NCI-H2029 treated with DMSO at 0.1 percent for 48 hours (cell line): ENCODE data around the gene TMEM151B.

Source experiments
- DNase-seq: peaks from one replicate; lab custom pipeline; 2025; lab: John Stamatoyannopoulos, UW

Gene TMEM151B

DNA sequence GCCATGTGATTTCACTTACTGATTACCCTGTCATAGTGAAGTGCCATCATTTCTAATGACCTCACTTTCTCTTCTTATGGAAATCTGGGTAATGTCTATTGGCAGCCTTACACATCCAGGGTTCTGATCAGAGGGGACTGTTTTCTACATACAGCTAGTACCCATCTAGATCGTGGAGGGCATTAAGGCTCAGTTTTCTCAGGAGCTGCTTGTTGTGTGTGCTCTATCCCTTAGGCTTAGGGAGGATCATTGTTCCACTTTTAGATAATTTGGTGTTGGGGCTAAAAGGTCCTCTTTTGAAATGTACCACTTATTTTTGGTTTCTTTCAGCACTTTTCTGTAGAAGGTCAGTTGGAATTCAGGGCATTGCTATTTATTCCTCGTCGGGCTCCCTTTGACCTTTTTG is 19.5 kb upstream of the TMEM151B start:
- DNase-seq, result no peak

DNA sequence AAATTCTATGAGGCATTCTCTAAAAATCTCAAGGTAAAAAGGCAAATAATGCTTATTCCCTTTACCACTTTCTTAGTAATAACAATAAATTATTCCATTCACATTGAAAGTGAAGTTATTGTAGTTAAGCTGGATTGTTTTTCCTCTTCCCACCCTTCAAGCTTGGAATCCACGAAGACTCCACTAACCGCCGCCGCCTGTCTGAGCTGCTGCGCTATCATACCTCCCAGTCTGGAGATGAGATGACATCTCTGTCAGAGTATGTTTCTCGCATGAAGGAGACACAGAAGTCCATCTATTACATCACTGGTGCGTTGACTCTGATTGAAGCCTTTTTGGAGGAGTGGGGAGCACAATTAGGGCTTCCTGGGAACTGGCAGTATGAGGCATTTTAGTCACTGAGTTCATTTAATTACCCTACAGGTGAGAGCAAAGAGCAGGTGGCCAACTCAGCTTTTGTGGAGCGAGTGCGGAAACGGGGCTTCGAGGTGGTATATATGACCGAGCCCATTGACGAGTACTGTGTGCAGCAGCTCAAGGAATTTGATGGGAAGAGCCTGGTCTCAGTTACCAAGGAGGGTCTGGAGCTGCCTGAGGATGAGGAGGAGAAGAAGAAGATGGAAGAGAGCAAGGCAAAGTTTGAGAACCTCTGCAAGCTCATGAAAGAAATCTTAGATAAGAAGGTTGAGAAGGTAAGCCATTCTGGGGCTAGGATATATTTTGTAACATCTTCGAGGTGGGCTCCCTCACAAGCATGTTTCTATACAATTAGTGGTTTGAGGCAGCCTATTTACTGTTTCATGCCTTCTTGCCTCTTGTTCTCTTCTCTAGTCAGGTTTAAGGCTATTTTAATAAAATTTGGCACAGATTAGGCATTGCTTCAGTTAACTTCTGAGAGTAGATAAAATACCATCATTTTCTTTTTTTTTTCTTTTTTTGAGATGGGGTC is 18.4 kb upstream of the TMEM151B start:
- DNase-seq, result no peak

DNA sequence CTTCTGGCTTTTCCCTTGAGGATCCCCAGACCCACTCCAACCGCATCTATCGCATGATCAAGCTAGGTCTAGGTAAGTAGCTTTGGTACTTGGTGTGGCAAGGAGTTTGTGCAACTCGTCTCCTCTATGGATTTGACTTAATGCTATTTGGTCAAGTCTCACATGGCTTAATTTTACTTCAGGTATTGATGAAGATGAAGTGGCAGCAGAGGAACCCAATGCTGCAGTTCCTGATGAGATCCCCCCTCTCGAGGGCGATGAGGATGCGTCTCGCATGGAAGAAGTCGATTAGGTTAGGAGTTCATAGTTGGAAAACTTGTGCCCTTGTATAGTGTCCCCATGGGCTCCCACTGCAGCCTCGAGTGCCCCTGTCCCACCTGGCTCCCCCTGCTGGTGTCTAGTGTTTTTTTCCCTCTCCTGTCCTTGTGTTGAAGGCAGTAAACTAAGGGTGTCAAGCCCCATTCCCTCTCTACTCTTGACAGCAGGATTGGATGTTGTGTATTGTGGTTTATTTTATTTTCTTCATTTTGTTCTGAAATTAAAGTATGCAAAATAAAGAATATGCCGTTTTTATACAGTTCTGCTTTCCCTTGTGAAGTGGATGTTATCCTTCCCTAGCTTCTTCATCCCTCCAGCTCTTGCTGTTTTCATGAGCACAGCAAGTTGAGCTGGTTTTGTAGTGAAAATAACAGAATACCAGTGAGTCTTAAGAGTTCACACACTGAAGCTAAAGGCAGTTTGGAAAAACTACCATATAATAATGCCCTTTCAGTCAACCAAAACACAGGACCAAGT is 16.7 kb upstream of the TMEM151B start:
- peak; percentile 30 for DNase-seq

DNA sequence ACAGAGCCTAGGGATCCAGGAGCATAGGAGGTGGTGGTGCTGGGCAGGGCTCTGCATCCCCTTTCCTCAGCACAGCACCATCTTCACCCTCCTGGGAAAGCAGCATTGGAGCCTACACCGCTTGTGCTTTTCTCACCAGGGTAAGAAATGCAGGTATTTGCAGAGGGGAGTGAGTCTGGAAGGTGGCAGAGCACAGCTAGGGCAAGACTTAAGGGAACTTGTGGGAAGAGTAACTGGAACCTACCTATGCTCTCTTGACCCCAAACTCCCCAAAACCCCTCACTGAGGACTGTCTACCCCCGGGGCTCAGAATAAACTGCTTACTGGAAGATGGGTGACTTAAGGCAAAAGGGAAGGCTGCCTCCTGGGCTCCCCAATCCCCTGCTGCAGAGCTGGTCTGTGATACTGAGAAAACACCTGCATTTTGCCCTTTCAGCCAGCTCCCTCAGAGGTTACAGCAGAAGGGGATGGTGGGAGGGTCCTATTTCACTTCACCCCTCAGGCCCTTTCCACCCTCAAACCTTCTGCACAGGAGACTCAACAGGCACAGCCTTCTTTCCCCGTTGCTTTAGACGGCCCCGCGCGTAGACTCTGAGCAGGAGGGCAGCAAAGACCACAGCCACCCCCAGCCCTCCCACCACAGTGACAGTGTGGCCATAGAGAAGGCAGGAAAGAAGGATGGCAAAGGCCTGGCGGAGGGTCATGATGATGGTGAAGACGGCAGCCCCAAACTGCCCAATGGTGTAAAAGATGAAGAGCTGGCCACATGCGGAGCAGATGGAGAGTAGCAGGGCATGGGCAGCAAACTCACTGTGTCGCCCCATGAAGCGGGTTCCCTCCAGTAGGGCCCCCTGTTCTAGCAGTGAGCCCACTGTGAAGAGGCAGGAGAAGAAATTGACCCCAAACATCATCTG is 15.8 kb upstream of the TMEM151B start:
- DNase-seq, result no peak

DNA sequence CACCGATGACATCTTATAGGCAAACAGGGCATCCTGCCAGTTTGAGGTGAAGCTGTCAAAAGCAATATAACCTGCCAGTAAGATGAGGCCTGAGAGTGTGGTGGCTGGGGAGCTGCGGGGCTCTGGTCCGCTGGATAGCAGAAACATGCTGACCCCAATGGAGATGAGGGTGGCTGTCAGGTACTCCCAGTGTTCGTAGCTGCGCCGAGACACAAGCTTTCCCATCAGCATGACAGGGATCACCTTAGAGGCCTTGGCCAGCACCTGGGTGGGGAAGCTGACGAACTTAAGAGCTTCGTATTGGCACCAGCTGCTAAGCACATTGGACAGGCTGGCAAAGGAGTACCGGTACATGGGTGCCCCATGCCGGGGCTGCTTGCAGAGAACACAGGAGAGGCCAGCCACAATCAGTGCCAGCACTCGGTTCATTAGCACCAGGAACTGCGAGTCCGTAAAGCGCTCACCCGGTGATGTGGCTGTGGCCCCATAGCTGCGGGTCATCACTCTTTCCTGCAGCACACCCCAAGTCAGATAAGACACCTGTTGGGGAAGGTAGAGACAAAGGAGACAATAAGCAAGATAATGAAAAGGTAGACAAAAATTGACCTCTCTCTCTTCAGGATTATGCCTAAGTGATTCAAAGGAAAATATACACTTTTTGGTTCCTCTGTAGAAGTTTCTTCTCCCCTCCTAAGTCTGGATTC is 15.0 kb upstream of the TMEM151B start:
- no peak for DNase-seq

GRCh38 chr6:44255871-44256774 is 14.1 kb upstream of the TMEM151B start:
- DNase-seq, result no peak

DNA sequence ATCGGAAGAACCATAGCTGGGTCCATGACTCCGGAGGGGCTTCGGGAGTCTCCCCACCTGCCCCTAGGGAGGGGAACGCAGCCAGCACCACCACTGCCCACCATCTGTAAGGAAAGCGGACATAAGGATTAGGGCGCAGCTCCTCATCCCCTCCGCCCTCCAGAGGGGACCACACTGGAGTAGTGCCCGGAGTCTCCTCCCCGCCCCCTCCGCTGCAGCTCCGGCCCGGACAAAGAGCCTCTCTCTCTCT is 13.6 kb upstream of the TMEM151B start:
- DNase-seq, result no peak

- no peak for DNase-seq
These were observed 13.1 kb upstream of the TMEM151B start, which contains the start of gene SLC35B2 for GRCh38 chr6:44257025-44257752. TSS of gene SLC35B2 (minus strand) at chr6:44257528. CDS start at chr6:44257410, 118 bp downstream.

- no peak for DNase-seq
These were observed 12.4 kb upstream of the TMEM151B start for GRCh38 chr6:44257753-44258324.

- DNase-seq, result no peak
These were observed 11.9 kb upstream of the TMEM151B start for GRCh38 chr6:44258325-44258863.

DNA sequence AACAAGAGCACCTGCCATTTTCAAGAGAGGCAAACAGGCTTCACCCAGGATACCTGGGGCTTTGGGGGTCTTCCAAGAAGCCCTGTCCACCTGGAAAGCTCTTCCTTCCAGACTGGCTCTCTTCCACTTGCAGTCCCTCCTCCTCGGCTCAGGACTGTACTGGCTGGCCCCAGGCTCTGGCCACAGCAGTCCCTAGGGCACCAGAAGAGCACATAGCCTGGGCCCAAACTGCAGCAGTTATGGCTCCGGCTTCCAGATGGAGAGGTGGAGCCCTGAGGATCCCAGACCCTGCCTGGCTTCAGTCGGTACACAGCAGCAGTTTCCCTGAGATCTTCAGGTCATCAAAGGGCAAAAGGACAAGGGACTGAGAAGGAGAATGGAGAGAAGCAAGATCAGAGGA is 11.3 kb upstream of the TMEM151B start:
- DNase-seq, result no peak

DNA sequence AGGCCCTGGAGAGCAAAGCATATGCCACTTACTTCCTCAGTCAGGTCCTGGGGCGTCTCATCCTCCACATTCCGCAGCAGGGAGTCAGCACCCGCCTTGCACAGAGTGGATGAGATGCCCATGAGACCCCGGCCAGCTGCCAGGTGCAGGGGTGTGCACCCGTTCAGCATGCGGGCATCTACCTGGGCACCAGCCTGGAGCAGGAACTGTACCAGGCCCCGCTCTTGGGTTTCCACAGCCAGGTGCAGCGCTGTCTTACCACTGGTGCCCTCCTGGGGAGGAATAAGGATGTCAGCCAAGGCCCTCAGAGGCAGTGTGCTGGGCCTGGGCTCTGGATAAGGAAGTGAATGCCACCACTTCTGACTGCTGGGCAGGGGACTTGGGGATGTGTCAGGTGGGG is 10.2 kb upstream of the TMEM151B start:
- no peak for DNase-seq

DNA sequence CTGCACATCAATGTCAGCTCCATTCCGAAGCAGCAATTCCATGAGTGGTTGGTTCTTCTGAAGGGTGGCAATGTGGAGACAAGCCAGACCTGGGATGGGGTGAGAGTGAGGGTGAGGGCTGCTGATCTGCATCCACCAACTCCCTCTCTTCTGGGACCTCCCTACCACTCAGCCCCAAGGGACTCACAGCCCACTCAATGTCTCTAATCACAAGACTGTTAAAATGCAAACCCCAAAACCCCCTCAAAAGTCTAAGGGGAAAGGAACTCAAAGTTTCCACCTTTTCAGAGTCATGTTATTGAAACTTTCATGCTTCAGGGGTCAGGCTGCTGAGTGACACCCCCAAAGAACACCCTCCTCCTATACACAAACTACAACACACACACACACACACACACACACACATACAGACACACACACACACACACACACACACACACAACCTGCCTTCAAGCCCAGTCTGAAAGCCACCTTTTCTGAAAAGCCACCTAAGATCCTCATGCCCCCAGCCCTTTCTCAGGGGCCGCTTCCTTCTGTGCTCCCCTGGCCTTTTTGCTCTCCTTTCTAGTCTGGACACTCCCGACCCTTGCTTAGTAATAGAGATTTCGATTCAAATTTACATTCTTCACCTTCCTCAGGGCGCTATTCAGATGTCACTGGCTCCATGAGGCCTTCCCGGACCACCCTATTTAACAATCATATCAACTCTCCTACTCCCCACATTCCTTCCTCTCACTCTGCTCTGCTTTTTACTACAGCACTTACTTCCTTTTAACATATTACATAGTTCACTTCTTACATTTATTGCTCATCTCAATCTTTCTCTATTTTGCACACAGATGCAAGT is 9.6 kb upstream of the TMEM151B start:
- no peak for DNase-seq

DNA sequence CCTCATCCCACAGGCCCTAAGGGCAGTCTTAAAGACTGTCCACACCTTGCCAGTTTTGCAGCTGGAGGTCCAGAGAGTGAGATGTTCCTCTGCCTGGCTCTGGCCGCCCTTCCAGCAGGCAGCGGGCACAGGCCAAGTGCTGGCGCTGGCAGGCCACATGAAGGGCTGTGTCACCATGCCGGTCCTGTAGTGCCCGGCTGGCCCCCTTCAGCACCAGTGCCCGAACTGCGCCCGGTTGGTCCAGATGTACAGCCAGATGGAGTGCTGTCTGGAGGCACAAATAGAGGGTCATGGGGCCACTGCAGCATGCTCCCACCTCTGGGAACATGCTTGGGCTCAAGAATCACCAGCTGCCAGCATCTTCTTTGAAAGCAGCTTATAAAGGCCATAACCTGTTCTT is 8.7 kb upstream of the TMEM151B start:
- no peak for DNase-seq

DNA sequence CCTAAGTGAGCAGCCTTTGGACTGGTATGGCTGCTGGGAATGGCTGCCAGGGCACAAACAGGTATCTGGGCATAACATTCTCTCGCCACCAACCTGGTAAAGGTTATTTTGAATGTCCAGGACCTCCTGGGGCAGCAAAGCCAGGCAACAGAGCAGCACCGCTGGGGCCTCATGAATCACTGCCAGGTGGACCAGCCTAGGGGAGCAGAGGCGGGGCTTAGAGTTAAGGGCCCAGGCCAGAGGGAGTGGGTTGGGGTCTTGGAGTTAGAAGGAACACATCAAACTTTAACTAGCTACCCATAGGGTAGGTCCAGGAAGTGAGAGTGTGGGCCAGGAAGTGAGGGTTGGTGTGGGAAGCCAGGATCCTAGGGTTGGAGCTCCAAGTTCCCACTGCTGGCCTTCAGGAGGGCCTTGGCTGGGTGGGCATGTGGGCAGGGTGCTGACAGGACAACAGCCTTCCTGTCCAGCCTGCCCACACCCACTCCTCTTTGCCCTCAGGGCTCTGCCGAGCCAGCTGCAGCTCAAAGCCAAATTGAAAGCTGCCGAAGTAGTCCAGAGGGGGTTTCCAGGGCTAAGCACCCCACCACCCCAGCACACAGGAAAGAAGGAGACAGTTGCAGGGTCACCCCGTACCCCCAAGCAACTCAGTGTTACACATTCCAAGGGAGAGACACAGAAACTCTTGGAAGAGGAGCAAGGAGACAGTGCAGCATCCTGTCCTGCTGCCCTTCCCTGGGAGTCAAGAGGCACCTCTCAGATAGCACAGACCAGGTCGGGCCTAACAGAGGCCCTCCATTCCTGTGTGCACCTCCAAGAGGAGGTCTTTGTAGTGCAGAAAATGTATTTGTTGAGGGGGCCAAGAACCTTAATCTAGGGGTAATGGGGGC is 7.5 kb upstream of the TMEM151B start:
- no peak for DNase-seq

DNA sequence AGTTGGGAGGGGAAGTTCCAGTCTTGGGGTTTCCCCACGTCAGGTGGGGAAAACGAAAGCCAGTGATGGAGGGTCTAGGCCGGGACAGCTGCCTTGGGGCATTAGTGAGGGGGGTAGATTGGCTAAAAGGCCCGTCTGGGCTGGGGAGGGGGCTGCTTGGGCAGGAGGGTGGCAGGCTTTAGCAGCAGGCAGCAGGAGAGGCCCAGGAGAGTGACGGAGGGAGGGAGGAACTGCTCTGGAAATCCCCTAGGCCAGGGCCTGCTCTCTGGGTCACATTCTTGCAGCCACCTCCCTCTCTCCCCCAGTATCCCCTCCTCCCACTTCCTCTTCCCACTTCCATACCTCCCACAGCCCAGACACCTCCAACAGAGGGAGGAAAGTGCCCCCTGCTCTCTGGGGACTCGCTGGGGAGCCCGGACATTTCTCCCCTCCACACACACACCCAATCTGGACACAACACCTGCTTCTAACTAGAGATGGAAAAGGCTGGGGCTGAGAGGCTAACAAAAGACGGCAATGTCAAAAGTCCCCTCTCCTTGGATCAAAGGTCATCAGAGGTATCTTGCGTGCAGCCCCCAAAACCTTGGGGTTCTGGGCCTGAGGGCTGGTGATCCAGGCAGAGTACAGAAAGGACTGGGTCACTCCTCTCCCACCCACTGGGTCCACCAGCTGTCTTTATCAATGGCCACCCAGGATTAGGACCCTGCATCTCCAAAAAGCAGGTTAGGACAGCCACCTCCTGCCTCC is 6.7 kb upstream of the TMEM151B start:
- no peak for DNase-seq
